Frontal cortex (tissue), 4 donors: ENCODE measurements around the gene KIFC1. TPM values are rescaled to one million over a fixed set of nuclear protein-coding genes. Genes with fewer than 3 reads are reported as not detected.
A peak's percentile ranks its signal among the peaks of the same experiment; 100 is the strongest.

Experiments used
- DNase-seq, 2 donors: peaks; one replicate each; pipeline ENCODE4 v3.0.0; 2012; ENCODE audit warnings: low spot score in 2 of 2
- FAIRE-seq: peaks from 2 replicates; lab custom pipeline; 2012; peaks lifted over from hg19 to GRCh38; lab: Jason Lieb, UNC
- total RNA-seq: library from RNA; depleted of rRNA; stranded (reverse); fragments of >200 nt; gene quantifications from one replicate; pipeline ENCODE4 v1.2.3, GENCODE V29; 2014
- donor health status: control.
- donor health status: control.
- donor health status: control.

Gene KIFC1
- total RNA-seq, 1 donor from 2014 or later = 4.1 TPM

GRCh38 chr6:33438978-33439594 lies 47.5 kb downstream of the KIFC1 start:
- DNase-seq (peak in 1 of 2 donors; percentile 8), FAIRE-seq (no peak)

- FAIRE-seq = no peak
- DNase-seq = peak in 1 of 2 donors; percentile 41
Measured at GRCh38 chr6:33439956-33440648, 48.5 kb downstream of the KIFC1 start.

- FAIRE-seq (no peak), DNase-seq (no peak)
Measured at GRCh38 chr6:33440649-33441309, 49.2 kb downstream of the KIFC1 start.

GRCh38 chr6:33441457-33441856 lies 49.8 kb downstream of the KIFC1 start:
- DNase-seq (no peak), FAIRE-seq (no peak)

- DNase-seq (peak in 1 of 2 donors; percentile 8), FAIRE-seq (no peak)
Measured at GRCh38 chr6:33442283-33442682, 50.7 kb downstream of the KIFC1 start.

- peak in 1 of 2 donors; percentile 14 for DNase-seq
Measured at GRCh38 chr6:33443025-33443424, 51.4 kb downstream of the KIFC1 start.

GRCh38 chr6:33443619-33444504 lies 52.2 kb downstream of the KIFC1 start:
- FAIRE-seq = no peak
- DNase-seq = peak in 1 of 2 donors; percentile 8

More at GRCh38 chr6:33443025-33443424, 51.4 kb downstream of the KIFC1 start:
- FAIRE-seq = no peak

GRCh38 chr6:33445119-33445603 lies 53.5 kb downstream of the KIFC1 start:
- FAIRE-seq = no peak

GRCh38 chr6:33446356-33446755 lies 54.7 kb downstream of the KIFC1 start:
- FAIRE-seq = no peak
- DNase-seq = no peak

More at GRCh38 chr6:33445119-33445603, 53.5 kb downstream of the KIFC1 start:
- DNase-seq = no peak

GRCh38 chr6:33450434-33450833 lies 58.8 kb downstream of the KIFC1 start:
- no peak for FAIRE-seq
- DNase-seq = peak in 1 of 2 donors; percentile 7

- FAIRE-seq = no peak
Measured at GRCh38 chr6:33451606-33452005, 60.0 kb downstream of the KIFC1 start.

GRCh38 chr6:33452496-33452895 lies 60.9 kb downstream of the KIFC1 start:
- FAIRE-seq (no peak), DNase-seq (peak; percentile 18 to 22)

More at GRCh38 chr6:33451606-33452005, 60.0 kb downstream of the KIFC1 start:
- no peak for DNase-seq

GRCh38 chr6:33453393-33454008 lies 61.9 kb downstream of the KIFC1 start:
- DNase-seq (peak; percentile 35 to 36), FAIRE-seq (no peak)

GRCh38 chr6:33454009-33454946 lies 62.7 kb downstream of the KIFC1 start, which contains the start of gene ZBTB9:
TSS of gene ZBTB9 (plus strand) at chr6:33454576. CDS start at chr6:33455101, 525 bp downstream.
- FAIRE-seq (peak; percentile 88), DNase-seq (peak; percentile 98 to 99)

- FAIRE-seq (no peak), DNase-seq (no peak)
Measured at GRCh38 chr6:33455051-33455450, 63.4 kb downstream of the KIFC1 start.

- FAIRE-seq = no peak
- no peak for DNase-seq
Measured at GRCh38 chr6:33456156-33456555, 64.5 kb downstream of the KIFC1 start.

GRCh38 chr6:33458676-33459075 lies 67.1 kb downstream of the KIFC1 start:
- FAIRE-seq (no peak), DNase-seq (no peak)

- DNase-seq (no peak), FAIRE-seq (no peak)
Measured at GRCh38 chr6:33459226-33459625, 67.6 kb downstream of the KIFC1 start.
